Endothelial cell of umbilical vein (primary cell): ENCODE measurements around the gene RBKS. TPM values are rescaled to one million over a fixed set of nuclear protein-coding genes. Genes with fewer than 3 reads are reported as not detected.

Experiments
- BruUV-seq: library from RNA; stranded (reverse); fragments of 400-500 nt; replicated peaks from 2 replicates; lab custom pipeline; 2021; lab: Mats Ljungman, UMichigan
- CTCF ChIA-PET: fragments of 300-600, 350-600 bp; sonication (Branson Sonifier 250); formaldehyde crosslinking; loops from one replicate; lab custom pipeline; 2021; ENCODE audit warnings: antibody characterized with exemption, inconsistent platforms; lab: Charles Lee
- POLR2A ChIA-PET: fragments of 300-600, 350-600 bp; sonication (Branson Sonifier 250); formaldehyde crosslinking; loops from one replicate; lab custom pipeline; 2021; ENCODE audit warnings: antibody characterized with exemption, inconsistent platforms; lab: Charles Lee
- DNase-seq: peaks from one replicate; pipeline ENCODE4 v3.0.0-alpha.2; 2011; ENCODE audit warnings: low read depth, low spot score
- FAIRE-seq: peaks from 2 replicates; lab custom pipeline; 2011; peaks lifted over from hg19 to GRCh38; lab: Jason Lieb, UNC
- H2AFZ ChIP-seq: 2 replicates; pipeline ENCODE4 v1.6.0; 2012; ENCODE audit warnings: low read depth, low read length, control low read depth, inconsistent platforms
- H3K27ac ChIP-seq: 2 replicates; pipeline ENCODE4 v1.5.1; 2011; ENCODE audit warnings: low read depth, mild to moderate bottlenecking, control low read depth, low read length, moderate library complexity; ENCODE audit not compliant: insufficient read depth
- H3K27me3 ChIP-seq, 2 experiments: 2 replicates each; pipeline versions ENCODE4 v1.6.0 to v1.6.1; 2011; ENCODE audit warnings: low read length in 2 of 2, mixed read lengths in 1 of 2; ENCODE audit not compliant: control insufficient read depth in 2 of 2, insufficient read depth in 2 of 2
- H3K36me3 ChIP-seq, 2 experiments: 2 replicates in 1 of 2; 3 replicates in 1 of 2; pipeline ENCODE4 v1.5.1; 2011; ENCODE audit warnings: low read length in 2 of 2, mild to moderate bottlenecking in 1 of 2, moderate library complexity in 1 of 2; ENCODE audit not compliant: control insufficient read depth in 2 of 2, insufficient read depth in 2 of 2; ENCODE audit errors: extremely low read depth in 1 of 2
- H3K4me1 ChIP-seq: 3 replicates; pipeline ENCODE4 v1.5.1; 2011; ENCODE audit warnings: mild to moderate bottlenecking, low read length; ENCODE audit not compliant: control insufficient read depth, insufficient read depth; ENCODE audit errors: extremely low read depth
- H3K4me2 ChIP-seq: 2 replicates; pipeline ENCODE4 v1.6.1; 2011; ENCODE audit warnings: low read length, control low read depth, mixed read lengths; ENCODE audit not compliant: insufficient read depth
- H3K4me3 ChIP-seq, 3 experiments: fragments of 200-600 bp in 1 of 3; sonication (generic), shearing (Covaris generic) in 1 of 3; replicated peaks in 1 of 3; 2 replicates each; pipeline ENCODE4 v1.5.1; 2011 to 2016; ENCODE audit warnings: control low read depth in 3 of 3, low read length in 3 of 3, mild to moderate bottlenecking in 2 of 3, inconsistent platforms in 1 of 3, low read depth in 1 of 3, moderate library complexity in 1 of 3; ENCODE audit not compliant: insufficient read depth in 1 of 3
- H3K79me2 ChIP-seq: 2 replicates; pipeline ENCODE4 v1.6.0; 2012; ENCODE audit warnings: low read length, inconsistent platforms; ENCODE audit not compliant: control insufficient read depth, insufficient read depth
- H3K9ac ChIP-seq: replicated peaks from 2 replicates; pipeline ENCODE3; 2011; ENCODE audit warnings: low read length, control low read depth; ENCODE audit not compliant: insufficient read depth; ENCODE audit errors: extremely low read depth
- H3K9me1 ChIP-seq: replicated peaks from 3 replicates; pipeline ENCODE4 v1.6.0; 2011; ENCODE audit warnings: mild to moderate bottlenecking, low read length; ENCODE audit not compliant: control insufficient read depth, insufficient read depth; ENCODE audit errors: extremely low read depth
- H3K9me3 ChIP-seq: replicated peaks from 2 replicates; pipeline ENCODE4 v1.5.1; 2012; ENCODE audit warnings: low read length, inconsistent platforms; ENCODE audit not compliant: control insufficient read depth, insufficient read depth
- H4K20me1 ChIP-seq: replicated peaks from 2 replicates; pipeline ENCODE3; 2011; ENCODE audit warnings: mild to moderate bottlenecking, low read length; ENCODE audit not compliant: control insufficient read depth, insufficient read depth; ENCODE audit errors: extremely low read depth
- EZH2 ChIP-seq: IDR thresholded peaks from 2 replicates; pipeline ENCODE4 v1.6.1; 2012; ENCODE audit warnings: borderline replicate concordance, low read depth, mild to moderate bottlenecking, moderate library complexity, low read length, inconsistent platforms; ENCODE audit not compliant: severe bottlenecking
- FOS ChIP-seq: IDR thresholded peaks from 2 replicates; pipeline ENCODE4 v1.6.1; 2011; ENCODE audit warnings: mild to moderate bottlenecking, low read length, moderate library complexity, borderline replicate concordance; ENCODE audit not compliant: insufficient read depth
- GATA2 ChIP-seq: IDR thresholded peaks from 2 replicates; pipeline ENCODE4 v1.7.0; 2011; ENCODE audit warnings: low read depth, mild to moderate bottlenecking, moderate library complexity, mixed read lengths, low read length; ENCODE audit not compliant: insufficient read length, insufficient read depth
- JUN ChIP-seq: IDR thresholded peaks from 2 replicates; pipeline ENCODE4 v1.6.1; 2011; ENCODE audit warnings: borderline replicate concordance, low read depth; ENCODE audit not compliant: insufficient read length, insufficient read depth
- MYC ChIP-seq: IDR thresholded peaks from one replicate; pipeline ENCODE4 v1.6.1; 2011; ENCODE audit warnings: mild to moderate bottlenecking, low read depth, low read length
- POLR2A ChIP-seq: IDR thresholded peaks from 2 replicates; pipeline ENCODE4 v1.6.1; 2012; ENCODE audit warnings: low read depth, mild to moderate bottlenecking, control low read depth, low read length
- POLR2AphosphoS5 ChIP-seq: IDR thresholded peaks from 2 replicates; pipeline ENCODE4 v1.6.1; 2012; ENCODE audit warnings: low read depth, mild to moderate bottlenecking, control low read depth, low read length, moderate library complexity; ENCODE audit not compliant: insufficient read depth
- dilution Hi-C: fragments of 300-500 bp; cut with MboI; formaldehyde crosslinking; loops from one replicate; pipeline ENCODE4 v1.15.0; 2019; ENCODE audit warnings: low sequenced_read_pairs; ENCODE audit not compliant: extremely low pct_ligation_motif_present
- intact Hi-C: fragments of 100-400 bp; cut with micrococcal nuclease; formaldehyde crosslinking; loops from one replicate; pipeline ENCODE4 v1.10.0; 2022
- polyA plus RNA-seq, 4 experiments: library from polyadenylated mRNA; depleted of rRNA in 3 of 4; stranded (reverse) in 3 of 4; unstranded in 1 of 4; fragments of >200 nt; gene quantifications; 2 replicates each; pipeline versions ENCODE4 v1.2.1 to v1.2.3, GENCODE V29; 2011 to 2012; ENCODE audit warnings: missing spikeins in 1 of 4
- total RNA-seq: library from RNA; stranded (reverse); gene quantifications from 2 replicates; pipeline ENCODE4 v1.2.3, GENCODE V29; 2021
- TF ChIP-seq, protein P1 (sequence below): IDR thresholded peaks from 2 replicates; pipeline ENCODE4 v1.6.1; 2011; ENCODE audit not compliant: insufficient read depth, insufficient read length
- TF ChIP-seq, protein P2 (sequence below), 2 donors: IDR thresholded peaks; 1 replicate in 1 of 2; 2 replicates in 1 of 2; pipeline ENCODE4 v1.5.1; 2011; ENCODE audit warnings: low read length in 2 of 2, mild to moderate bottlenecking in 2 of 2, moderate library complexity in 2 of 2, control low read depth in 1 of 2, inconsistent platforms in 1 of 2, low read depth in 1 of 2; ENCODE audit not compliant: insufficient read depth in 1 of 2; ENCODE audit errors: extremely low read depth in 1 of 2

The RBKS gene
- total and polyA plus RNA-seq, 2 donors (not counting 3 experiments of a cell fraction or from before 2014, with no cell fraction given) = 0.64 to 1.8 TPM

DNA sequence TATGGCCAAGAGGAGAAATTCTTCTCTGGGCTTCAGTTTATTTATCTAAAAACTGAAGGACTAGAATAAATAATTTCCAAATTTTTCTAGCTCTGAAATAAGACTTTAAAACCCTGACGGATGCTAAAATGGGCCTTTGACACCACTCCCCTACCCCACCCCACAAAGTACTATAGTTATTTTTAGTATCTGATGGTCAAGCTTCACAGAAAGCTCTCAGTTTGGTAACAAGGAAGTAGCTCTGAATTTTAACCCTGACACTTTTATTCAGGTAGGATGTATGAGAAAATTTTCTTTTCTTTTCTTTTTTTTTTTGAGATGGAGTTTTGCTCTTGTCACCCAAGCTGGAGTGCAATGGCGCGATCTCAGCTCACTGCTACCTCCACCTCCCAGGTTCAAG lies 2.4 kb downstream of the RBKS start:
- intact Hi-C loops = no loop called here
- no peak overlapping the region for H3K27ac ChIP-seq
- TF ChIP-seq JUN = no peak
- no peak for TF ChIP-seq POLR2AphosphoS5
- TF ChIP-seq EZH2 = no peak
- no peak for TF ChIP-seq GATA2
- TF ChIP-seq POLR2A = no peak
- no peak for TF ChIP-seq FOS
- TF ChIP-seq, protein P1, sequence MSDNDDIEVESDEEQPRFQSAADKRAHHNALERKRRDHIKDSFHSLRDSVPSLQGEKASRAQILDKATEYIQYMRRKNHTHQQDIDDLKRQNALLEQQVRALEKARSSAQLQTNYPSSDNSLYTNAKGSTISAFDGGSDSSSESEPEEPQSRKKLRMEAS = no peak
- TF ChIP-seq MYC = no peak
- TF ChIP-seq, protein P2, sequence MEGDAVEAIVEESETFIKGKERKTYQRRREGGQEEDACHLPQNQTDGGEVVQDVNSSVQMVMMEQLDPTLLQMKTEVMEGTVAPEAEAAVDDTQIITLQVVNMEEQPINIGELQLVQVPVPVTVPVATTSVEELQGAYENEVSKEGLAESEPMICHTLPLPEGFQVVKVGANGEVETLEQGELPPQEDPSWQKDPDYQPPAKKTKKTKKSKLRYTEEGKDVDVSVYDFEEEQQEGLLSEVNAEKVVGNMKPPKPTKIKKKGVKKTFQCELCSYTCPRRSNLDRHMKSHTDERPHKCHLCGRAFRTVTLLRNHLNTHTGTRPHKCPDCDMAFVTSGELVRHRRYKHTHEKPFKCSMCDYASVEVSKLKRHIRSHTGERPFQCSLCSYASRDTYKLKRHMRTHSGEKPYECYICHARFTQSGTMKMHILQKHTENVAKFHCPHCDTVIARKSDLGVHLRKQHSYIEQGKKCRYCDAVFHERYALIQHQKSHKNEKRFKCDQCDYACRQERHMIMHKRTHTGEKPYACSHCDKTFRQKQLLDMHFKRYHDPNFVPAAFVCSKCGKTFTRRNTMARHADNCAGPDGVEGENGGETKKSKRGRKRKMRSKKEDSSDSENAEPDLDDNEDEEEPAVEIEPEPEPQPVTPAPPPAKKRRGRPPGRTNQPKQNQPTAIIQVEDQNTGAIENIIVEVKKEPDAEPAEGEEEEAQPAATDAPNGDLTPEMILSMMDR (IDR thresholded peaks at IDR 0.05; ENCODE audit: extremely low read depth in 1 of 2, insufficient read depth in 1 of 2, low read depth in 1 of 2, low read length in 2 of 2) = no peak
- DNase-seq = no peak
- no peak for FAIRE-seq
- no peak overlapping the region for H3K4me3 ChIP-seq
- no peaks in the 10 kb centered on the region for H3K79me2 ChIP-seq
- H3K4me2 ChIP-seq = no peak overlapping the region
- BruUV-seq = no TSS peak
- no peak overlapping the region for H2AFZ ChIP-seq
- H3K9me3 ChIP-seq = no peaks in the 10 kb centered on the region
- H3K36me3 ChIP-seq = no peaks in the 10 kb centered on the region
- POLR2A ChIA-PET = no interaction called here
- H4K20me1 ChIP-seq = no peaks in the 10 kb centered on the region
- peaks cover 29% of the 10 kb centered on the region for H3K4me1 ChIP-seq
- no peak overlapping the region for H3K9ac ChIP-seq
- CTCF ChIA-PET = interaction anchor here (0.9 to 1.2 kb wide), 2 partner anchors 44 to 503 kb away, joined by 3 read pairs; no protein-coding TSS in a partner anchor
- H3K27me3 ChIP-seq = no peaks in the 10 kb centered on the region
- H3K9me1 ChIP-seq = no peaks in the 10 kb centered on the region
- dilution Hi-C loops = no loop called here
